GM19452 (cell line): ENCODE measurements around the gene WDR5B.

Experiments used
- ATAC-seq: cut with Tn5 transposase; IDR thresholded peaks from one replicate; pipeline ENCODE4 v1.9.1; 2021; ENCODE audit not compliant: unreplicated experiment

The WDR5B gene

GRCh38 chr3:122410111-122410510 is 5.8 kb downstream of the WDR5B start:
- no peak for ATAC-seq

GRCh38 chr3:122409446-122409845 is 6.4 kb downstream of the WDR5B start:
- ATAC-seq = no peak

- no peak for ATAC-seq
These were observed 7.9 kb downstream of the WDR5B start for GRCh38 chr3:122407946-122408345.

GRCh38 chr3:122406198-122406597 is 9.7 kb downstream of the WDR5B start:
- ATAC-seq = no peak

GRCh38 chr3:122405015-122405414 is 10.8 kb downstream of the WDR5B start:
- no peak for ATAC-seq

GRCh38 chr3:122403489-122403888 is 12.4 kb downstream of the WDR5B start:
- no peak for ATAC-seq

- ATAC-seq = no peak
These were observed 16.9 kb downstream of the WDR5B start for GRCh38 chr3:122398920-122399319.

GRCh38 chr3:122397201-122397600 is 18.7 kb downstream of the WDR5B start:
- ATAC-seq = no peak

- no peak for ATAC-seq
These were observed 19.4 kb downstream of the WDR5B start for GRCh38 chr3:122396511-122396910.

- ATAC-seq = no peak
These were observed 20.3 kb downstream of the WDR5B start for GRCh38 chr3:122395582-122395981.

GRCh38 chr3:122394173-122394572 is 21.7 kb downstream of the WDR5B start:
- ATAC-seq = no peak

GRCh38 chr3:122392868-122393844 is 22.7 kb downstream of the WDR5B start:
- no peak for ATAC-seq

- no peak for ATAC-seq
These were observed 24.0 kb downstream of the WDR5B start for GRCh38 chr3:122391681-122392446.

GRCh38 chr3:122390665-122391064 is 25.2 kb downstream of the WDR5B start:
- ATAC-seq = no peak

GRCh38 chr3:122389892-122390291 is 26.0 kb downstream of the WDR5B start:
- no peak for ATAC-seq

GRCh38 chr3:122389197-122389596 is 26.7 kb downstream of the WDR5B start:
- ATAC-seq = no peak

GRCh38 chr3:122387709-122388108 is 28.2 kb downstream of the WDR5B start:
- ATAC-seq = no peak

GRCh38 chr3:122383771-122384697 is 31.8 kb downstream of the WDR5B start, which contains the start of gene FAM162A:
FAM162A (plus strand) TSS chr3:122384182; CDS start chr3:122384266, 84 bp downstream.
- ATAC-seq = peak; percentile 92

- peak; percentile 45 for ATAC-seq
These were observed 32.8 kb downstream of the WDR5B start, which contains the start of gene MIX23 for GRCh38 chr3:122382888-122383666. MIX23 (minus strand) TSS chr3:122383231; CDS start chr3:122383224, 7 bp downstream.

GRCh38 chr3:122377975-122378374 is 37.9 kb downstream of the WDR5B start:
- ATAC-seq = no peak
